Suprapubic skin (tissue), 4 donors: ENCODE results near the gene FRMD8. TPM values are rescaled to one million over a fixed set of nuclear protein-coding genes. Genes with fewer than 3 reads are reported as not detected.

Experiments
- DNase-seq, 2 donors: peaks; one replicate each; pipeline ENCODE4 v3.0.0-alpha.2; 2019; ENCODE audit warnings: low spot score in 2 of 2
- H3K27ac ChIP-seq: fragments of 200-600 bp; sonication (generic); one replicate; pipeline ENCODE4 v1.5.1; 2019
- H3K27me3 ChIP-seq: fragments of 200-600 bp; sonication (generic); one replicate; pipeline ENCODE4 v1.5.1; 2019
- H3K36me3 ChIP-seq: fragments of 200-600 bp; sonication (generic); one replicate; pipeline ENCODE4 v1.5.1; 2019
- H3K4me1 ChIP-seq: fragments of 200-600 bp; sonication (generic); one replicate; pipeline ENCODE4 v1.5.1; 2019
- H3K4me3 ChIP-seq: fragments of 200-600 bp; sonication (generic); one replicate; pipeline ENCODE4 v1.5.1; 2019; ENCODE audit warnings: mild to moderate bottlenecking
- H3K9me3 ChIP-seq: fragments of 200-600 bp; sonication (generic); one replicate; pipeline ENCODE4 v1.5.1; 2019
- EP300 ChIP-seq: sonication (generic); formaldehyde crosslinking; IDR thresholded peaks from one replicate; pipeline ENCODE4 v1.6.1; 2017; ENCODE audit warnings: antibody characterized with exemption
- POLR2A ChIP-seq, 2 donors: fragments of 450-650 bp; IDR thresholded peaks; one replicate each; pipeline ENCODE4 v1.6.1; 2017; ENCODE audit warnings: antibody characterized with exemption in 2 of 2, mild to moderate bottlenecking in 2 of 2, moderate library complexity in 2 of 2
- POLR2AphosphoS5 ChIP-seq, 3 donors: sonication (generic); formaldehyde crosslinking; IDR thresholded peaks; one replicate each; pipeline ENCODE4 v1.6.1; 2017; ENCODE audit warnings: antibody characterized with exemption in 3 of 3
- WGBS: methylation state at CpG from one replicate; pipeline ENCODE4 v1.1.5; 2018; 5-methylcytosine and 5-hydroxymethylcytosine counted together
- total RNA-seq, 4 donors: library from RNA; depleted of rRNA; stranded (reverse); fragments of >200 nt; gene quantifications; one replicate each; pipeline ENCODE4 v1.1.0, GENCODE V29; 2016
- TF ChIP-seq, protein P1 (sequence below), 2 donors: fragments of 200-600 bp in 1 of 2; fragments of 450-650 bp in 1 of 2; sonication (generic) in 1 of 2; IDR thresholded peaks; one replicate each; pipeline ENCODE4 v1.5.1; 2016 to 2019; ENCODE audit warnings: antibody characterized with exemption in 2 of 2, mild to moderate bottlenecking in 1 of 2, moderate library complexity in 1 of 2

The FRMD8 gene
- total RNA-seq, 4 donors from 2014 or later = 56.2 to 107 (median 81.5) TPM

DNA sequence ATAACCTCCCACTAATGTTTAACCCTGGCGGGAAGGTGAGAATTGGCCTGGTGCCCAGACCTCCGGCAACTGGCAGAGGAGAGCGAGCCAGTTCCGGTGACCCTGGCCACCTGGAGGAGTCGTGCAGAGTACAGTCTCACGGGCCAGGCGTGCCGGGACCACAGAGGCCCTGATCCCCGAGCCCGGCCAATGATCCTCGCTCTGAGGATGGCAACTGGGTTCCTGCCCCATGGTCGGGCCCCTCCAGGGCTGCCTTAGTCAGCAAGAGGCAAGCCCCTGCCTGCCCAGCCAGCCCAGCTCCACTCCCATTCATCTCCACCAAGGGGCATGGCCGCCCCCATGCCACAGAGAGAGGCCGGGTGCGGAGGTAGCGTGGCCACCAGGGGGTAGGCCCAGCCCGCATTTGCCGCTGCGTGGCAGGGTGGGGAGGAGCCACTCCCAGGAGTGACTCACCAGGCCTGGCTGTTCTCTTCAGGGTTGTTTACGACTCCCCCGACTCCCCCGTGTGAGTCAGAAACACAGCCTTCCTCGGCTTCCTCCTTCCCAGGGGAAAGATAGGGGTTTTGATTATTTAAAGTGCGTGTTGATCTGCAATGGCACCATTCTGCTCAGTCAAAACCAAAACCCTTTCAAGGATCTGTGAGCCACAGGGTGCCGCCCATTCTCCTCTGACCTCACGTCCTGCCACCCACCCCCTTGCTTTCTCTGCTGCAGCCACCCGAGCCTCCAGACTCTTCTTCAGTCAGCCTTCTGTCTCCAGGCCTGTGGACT is 4.2 kb upstream of the FRMD8 start, which contains the start of gene SLC25A45:
TSS of gene SLC25A45 (minus strand) at position 614 of the 771 bp plus-strand sequence. CDS start 695 bp downstream, outside the sequence.
- no peaks in the 10 kb centered on the region for H3K36me3 ChIP-seq
- DNase-seq = peak; percentile 96
- TF ChIP-seq, protein P1, sequence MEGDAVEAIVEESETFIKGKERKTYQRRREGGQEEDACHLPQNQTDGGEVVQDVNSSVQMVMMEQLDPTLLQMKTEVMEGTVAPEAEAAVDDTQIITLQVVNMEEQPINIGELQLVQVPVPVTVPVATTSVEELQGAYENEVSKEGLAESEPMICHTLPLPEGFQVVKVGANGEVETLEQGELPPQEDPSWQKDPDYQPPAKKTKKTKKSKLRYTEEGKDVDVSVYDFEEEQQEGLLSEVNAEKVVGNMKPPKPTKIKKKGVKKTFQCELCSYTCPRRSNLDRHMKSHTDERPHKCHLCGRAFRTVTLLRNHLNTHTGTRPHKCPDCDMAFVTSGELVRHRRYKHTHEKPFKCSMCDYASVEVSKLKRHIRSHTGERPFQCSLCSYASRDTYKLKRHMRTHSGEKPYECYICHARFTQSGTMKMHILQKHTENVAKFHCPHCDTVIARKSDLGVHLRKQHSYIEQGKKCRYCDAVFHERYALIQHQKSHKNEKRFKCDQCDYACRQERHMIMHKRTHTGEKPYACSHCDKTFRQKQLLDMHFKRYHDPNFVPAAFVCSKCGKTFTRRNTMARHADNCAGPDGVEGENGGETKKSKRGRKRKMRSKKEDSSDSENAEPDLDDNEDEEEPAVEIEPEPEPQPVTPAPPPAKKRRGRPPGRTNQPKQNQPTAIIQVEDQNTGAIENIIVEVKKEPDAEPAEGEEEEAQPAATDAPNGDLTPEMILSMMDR (IDR thresholded peaks at IDR 0.05) = peak; percentile 85 to 94
- TF ChIP-seq POLR2AphosphoS5 (IDR thresholded peaks at IDR 0.05) (peak; percentile 64 to 95 (median 95)), EP300 (no peak), POLR2A (IDR thresholded peaks at IDR 0.05) (peak; percentile 18 to 61)
- H3K4me3 ChIP-seq = peak within 1 kb of the TSS; percentile 43
- peaks cover 67% of the 10 kb centered on the region for H3K4me1 ChIP-seq
- no peaks in the 10 kb centered on the region for H3K9me3 ChIP-seq
- no peaks in the 10 kb centered on the region for H3K27me3 ChIP-seq
- peak within 1 kb of the TSS; percentile 96 for H3K27ac ChIP-seq
- WGBS = 1% methylated on average over 16 of the region's 27 CpGs

DNA sequence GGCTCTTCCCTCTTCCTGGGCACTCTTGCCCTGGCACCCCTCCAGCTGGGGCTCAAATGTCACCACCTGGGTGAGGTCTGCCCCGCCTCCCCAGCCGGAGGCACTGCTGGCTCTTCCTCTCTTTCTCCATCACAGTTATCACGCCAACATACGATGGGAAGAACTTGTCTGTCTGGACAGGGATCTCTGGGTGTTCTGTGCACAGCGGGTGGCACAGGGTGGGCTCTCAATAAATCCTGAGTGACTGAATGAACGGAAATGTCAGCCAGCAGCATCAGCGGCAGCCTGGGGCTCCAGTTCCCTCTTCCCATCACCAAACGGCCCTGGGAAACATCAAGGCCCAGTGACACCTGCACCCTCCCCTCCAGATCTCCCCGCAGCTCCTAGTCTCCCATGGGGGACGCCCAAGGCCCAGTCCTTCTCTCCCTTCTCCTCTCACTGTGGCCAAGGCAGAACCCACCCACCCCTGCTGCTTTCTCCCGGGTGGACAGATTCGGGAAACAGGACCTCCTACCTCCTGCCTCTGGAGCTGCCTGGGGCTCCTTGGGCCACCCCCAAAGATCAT is 3.6 kb upstream of the FRMD8 start:
- H3K36me3 ChIP-seq = no peaks in the 10 kb centered on the region
- peak overlapping the region; percentile 43 for H3K4me3 ChIP-seq
- TF ChIP-seq POLR2AphosphoS5 (IDR thresholded peaks at IDR 0.05) (no peak), POLR2A (IDR thresholded peaks at IDR 0.05) (no peak), EP300 (no peak)
- TF ChIP-seq, protein P1 (IDR thresholded peaks at IDR 0.05) = no peak
- WGBS = 3% methylated on average over 12 of the region's 12 CpGs
- peak overlapping the region; percentile 96 for H3K27ac ChIP-seq
- H3K4me1 ChIP-seq = peaks cover 74% of the 10 kb centered on the region
- DNase-seq = no peak
- H3K9me3 ChIP-seq = no peaks in the 10 kb centered on the region
- no peaks in the 10 kb centered on the region for H3K27me3 ChIP-seq

DNA sequence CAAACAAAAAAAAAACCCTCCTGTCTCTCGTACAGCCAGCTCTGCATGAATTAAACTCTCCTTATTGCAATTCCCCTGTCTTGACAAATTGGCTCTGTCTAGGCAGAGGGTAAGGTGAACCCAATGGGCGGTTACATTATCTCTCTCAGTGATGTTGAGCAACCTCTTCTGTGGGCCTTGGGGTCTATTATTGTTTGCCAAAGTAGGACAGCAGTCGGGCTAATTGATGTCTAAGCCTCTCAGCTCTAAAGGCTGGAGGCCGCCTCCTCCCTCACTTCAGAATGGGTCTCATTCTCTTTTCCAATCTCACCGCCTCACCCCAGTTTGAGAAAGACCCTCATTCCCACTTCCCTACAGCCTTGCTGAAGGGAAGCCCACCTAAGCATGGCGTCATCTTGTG is 2.7 kb upstream of the FRMD8 start:
- Histone ChIP-seq H3K9me3 (no peaks in the 10 kb centered on the region), H3K4me1 (peaks cover 83% of the 10 kb centered on the region), H3K27me3 (no peaks in the 10 kb centered on the region), H3K36me3 (no peaks in the 10 kb centered on the region), H3K27ac (peak overlapping the region; percentile 96), H3K4me3 (no peak overlapping the region)
- no peak for DNase-seq
- 81% methylated on average over 6 of the region's 6 CpGs for WGBS
- no peak for TF ChIP-seq POLR2AphosphoS5 (IDR thresholded peaks at IDR 0.05)
- no peak for TF ChIP-seq EP300
- no peak for TF ChIP-seq POLR2A (IDR thresholded peaks at IDR 0.05)
- TF ChIP-seq, protein P1 (IDR thresholded peaks at IDR 0.05) = no peak

DNA sequence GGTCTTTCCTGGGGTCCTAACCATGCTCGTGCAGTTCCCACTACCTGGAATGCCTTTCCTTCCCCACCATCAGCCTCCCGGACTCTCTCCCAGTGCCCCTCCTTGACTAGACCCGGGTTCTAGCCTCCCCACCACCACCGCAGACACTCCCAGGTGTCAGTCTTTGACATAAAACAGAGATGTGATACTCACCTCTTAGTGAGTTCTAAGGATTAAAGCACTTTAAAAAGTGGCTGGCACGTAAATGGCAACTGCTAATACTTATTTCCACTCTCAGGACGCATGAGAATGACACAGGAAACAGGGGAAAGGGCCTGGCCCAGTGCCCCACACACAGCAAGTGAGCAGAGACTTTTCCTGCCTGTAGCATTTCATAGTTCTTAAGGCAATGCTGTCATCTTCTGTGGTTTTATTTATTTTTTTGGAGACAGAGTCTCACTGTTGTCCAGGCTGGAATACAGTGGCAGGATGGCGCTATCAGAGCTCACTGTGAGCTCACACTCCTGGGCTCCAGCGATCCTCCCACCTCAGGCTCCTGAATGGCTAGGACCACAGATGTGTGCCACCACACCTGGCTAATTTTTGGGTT is 2.0 kb upstream of the FRMD8 start:
- Histone ChIP-seq H3K4me3 (no peak overlapping the region), H3K27me3 (no peaks in the 10 kb centered on the region), H3K4me1 (peaks cover 89% of the 10 kb centered on the region), H3K36me3 (no peaks in the 10 kb centered on the region), H3K27ac (peak overlapping the region; percentile 96), H3K9me3 (no peaks in the 10 kb centered on the region)
- 74% methylated on average over 8 of the region's 8 CpGs for WGBS
- TF ChIP-seq POLR2AphosphoS5 (IDR thresholded peaks at IDR 0.05) = no peak
- TF ChIP-seq POLR2A (IDR thresholded peaks at IDR 0.05) = no peak
- TF ChIP-seq, protein P1 (IDR thresholded peaks at IDR 0.05) = no peak
- no peak for TF ChIP-seq EP300
- DNase-seq = no peak

DNA sequence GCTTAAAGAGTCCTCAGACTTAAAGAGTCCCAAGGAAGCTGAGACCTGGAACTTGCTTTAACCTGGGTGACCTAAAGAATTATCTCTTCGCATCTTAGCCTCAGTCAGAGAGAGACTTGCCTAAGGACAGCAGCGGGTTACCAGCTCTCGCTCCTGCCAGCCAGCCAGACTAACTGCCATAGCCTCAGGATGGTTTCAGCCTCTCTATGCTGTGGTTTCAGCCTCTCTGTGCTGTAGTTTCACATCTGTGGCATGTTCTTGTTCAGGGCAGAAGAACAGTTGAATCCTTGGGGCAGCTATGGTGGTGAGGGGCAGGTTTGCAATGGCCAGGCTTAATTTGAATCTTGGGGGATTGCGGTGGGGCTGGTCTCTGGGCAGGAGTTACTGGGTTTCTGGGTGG is 2.3 kb downstream of the FRMD8 start:
- peak overlapping the region; percentile 96 for H3K27ac ChIP-seq
- H3K36me3 ChIP-seq = peaks cover 19% of the 10 kb centered on the region
- 87% methylated on average over 4 of the region's 4 CpGs for WGBS
- H3K27me3 ChIP-seq = no peaks in the 10 kb centered on the region
- TF ChIP-seq EP300 (no peak), POLR2A (IDR thresholded peaks at IDR 0.05) (no peak), POLR2AphosphoS5 (IDR thresholded peaks at IDR 0.05) (no peak)
- TF ChIP-seq, protein P1 (IDR thresholded peaks at IDR 0.05) = no peak
- H3K4me1 ChIP-seq = peaks cover 89% of the 10 kb centered on the region
- H3K4me3 ChIP-seq = peak overlapping the region; percentile 74
- no peaks in the 10 kb centered on the region for H3K9me3 ChIP-seq
- DNase-seq = no peak
